EL (cell line): Measurements from ENCODE around the gene KANK4.
A peak's percentile ranks its signal among the peaks of the same experiment; 100 is the strongest.

Source experiments
- DNase-seq: peaks from one replicate; pipeline ENCODE4 v3.0.0-alpha.2; 2016

The KANK4 gene

DNA sequence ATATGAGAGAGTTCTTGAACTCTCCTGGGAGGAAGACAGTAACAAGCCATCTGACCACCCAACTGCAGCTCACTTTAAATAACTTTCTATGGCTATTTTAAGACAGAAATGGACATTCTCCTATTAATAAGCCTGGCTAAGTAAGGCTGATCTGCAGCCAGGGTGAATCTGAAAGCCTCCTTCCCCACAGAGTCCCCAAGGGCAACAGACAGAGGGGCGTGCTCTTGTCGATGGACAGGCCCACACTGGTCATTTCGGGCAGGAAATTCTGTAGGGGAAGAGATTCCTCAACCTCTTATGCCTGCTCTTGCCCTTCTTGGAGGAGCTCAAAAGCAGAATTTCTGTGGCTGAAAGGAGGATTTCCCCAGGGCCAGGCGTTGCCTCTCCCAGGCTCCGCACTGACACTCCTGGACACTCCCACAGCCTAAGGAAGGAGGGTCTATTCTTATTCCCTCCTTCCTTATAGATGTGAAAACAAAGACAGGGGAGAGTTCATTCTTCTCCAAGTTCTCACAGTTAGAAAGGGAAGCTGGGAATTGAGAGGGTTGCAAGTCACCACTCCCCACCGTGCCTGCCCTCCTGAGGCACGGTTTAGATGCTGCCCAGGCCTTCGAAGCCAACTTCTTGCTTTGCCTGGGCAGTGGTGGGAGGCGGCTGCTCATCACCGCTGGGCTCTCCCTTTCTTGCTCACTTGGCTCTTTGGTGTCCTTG, 17.9 kb upstream of the KANK4 start:
- DNase-seq = no peak

DNA sequence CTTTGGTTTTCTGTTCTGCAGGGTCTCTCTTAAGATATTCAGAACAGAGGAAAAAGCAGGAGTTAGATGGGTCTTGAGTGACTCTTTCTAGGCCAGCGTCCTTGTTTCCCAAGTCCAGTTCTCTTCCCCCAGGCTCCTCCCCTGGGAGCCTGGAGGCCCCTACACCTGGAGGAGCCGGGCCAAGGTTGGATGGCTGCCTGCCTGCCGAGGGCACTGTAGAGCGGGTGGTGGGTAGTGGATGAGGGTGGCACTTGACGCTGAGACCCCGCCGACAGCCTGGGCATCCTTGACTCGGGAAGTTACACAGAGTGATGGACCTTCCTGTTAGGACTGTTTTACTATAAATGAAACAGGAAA, 17.4 kb upstream of the KANK4 start:
- DNase-seq = no peak

DNA sequence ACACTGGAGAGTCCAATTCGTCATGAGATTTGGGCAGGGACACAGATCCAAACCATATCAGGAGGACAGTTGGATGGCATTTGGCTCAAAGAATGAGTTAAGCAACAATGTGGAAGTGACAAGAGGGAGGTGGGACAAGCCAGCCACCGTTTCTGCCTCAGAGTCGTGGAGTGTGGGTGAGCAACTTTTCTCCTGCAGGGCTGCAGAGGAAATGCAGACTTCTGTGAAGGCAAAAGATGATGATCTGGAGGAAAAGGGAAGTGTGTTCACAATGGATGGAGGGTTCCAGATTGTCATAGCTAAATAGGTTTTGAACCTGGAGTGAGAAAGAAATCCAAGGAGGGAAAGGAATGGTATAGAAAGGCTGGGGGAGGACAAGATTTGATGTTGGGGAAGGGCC, 16.4 kb upstream of the KANK4 start:
- DNase-seq = no peak

DNA sequence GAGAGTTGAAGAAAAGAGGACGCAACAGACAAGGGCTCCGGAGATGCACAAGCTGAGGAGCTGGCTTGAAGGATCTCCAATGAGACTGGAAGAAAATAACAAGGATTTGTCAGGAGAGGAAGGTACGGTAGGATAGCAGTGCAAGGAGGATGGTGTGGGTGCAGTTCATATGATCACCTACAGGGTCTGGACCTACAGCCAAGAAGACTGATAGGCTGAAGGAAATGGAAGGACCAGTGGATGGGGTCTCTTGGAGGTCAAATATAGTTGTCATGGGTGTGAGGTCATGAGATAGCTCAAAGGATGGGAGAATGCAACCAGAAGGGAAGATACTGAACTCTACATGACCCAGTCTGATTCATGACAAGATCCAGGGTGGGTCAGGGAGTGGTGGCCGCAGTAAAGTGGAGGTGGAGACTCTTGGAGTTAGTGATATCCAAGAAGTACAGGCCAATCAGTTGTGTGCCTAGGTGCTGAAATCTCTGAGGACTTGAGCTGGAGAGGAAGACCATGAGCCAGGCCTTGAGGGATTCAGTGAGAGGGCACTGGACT, 15.3 kb upstream of the KANK4 start:
- DNase-seq = no peak

DNA sequence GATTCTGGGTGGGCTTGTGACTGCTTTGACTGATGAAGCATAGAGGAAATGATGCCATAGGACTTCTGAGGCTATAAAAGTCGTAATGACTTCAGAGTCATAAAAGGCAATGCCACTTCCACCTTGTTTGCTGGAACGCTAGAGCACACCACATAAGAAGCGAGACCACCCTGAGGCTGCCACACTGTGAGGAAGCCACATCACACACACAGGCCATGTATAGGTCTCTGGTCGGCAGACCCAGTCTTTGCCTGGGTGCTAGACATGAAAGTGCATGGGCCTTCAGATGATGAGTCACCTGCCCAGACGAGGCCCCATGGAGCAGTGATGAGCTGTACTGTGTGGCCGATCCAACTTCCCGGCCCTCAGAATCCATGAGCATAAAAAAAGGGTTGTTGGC, 14.2 kb upstream of the KANK4 start:
- DNase-seq = peak; percentile 51

DNA sequence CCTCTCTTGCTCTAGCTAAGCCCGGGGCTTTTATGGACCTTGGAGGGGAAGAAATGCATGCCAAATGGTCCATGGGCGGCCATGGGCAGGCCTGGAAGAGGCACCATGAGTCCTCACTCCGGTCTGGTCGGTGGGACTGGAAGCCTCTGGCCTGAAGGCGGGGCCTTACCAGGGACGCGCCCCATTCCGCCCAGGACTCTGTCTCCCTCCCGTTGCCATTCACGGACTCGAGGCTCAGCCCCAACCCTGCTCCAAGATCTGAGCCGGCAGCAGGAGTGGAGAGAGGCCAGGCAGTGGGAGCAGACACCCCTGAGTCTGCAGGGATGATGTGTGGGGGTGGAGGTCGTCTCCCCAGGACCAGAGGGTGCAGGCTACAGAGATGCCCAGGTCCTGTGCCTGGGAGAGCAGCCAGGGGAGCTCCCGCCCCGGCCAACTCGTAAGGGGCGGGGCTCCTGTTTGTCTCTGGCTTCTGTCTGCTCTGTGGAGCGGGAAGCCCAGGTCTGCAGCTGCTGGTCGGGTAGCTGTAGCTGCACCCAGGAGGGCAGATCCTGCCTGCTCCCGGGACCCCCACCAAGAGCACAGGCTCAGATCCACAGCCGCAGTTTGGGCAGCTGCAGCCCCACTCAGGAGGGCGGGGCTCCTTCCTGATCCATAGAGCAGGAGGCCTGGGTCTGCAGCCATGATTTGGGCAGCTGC, 8.3 kb upstream of the KANK4 start:
- DNase-seq = no peak

DNA sequence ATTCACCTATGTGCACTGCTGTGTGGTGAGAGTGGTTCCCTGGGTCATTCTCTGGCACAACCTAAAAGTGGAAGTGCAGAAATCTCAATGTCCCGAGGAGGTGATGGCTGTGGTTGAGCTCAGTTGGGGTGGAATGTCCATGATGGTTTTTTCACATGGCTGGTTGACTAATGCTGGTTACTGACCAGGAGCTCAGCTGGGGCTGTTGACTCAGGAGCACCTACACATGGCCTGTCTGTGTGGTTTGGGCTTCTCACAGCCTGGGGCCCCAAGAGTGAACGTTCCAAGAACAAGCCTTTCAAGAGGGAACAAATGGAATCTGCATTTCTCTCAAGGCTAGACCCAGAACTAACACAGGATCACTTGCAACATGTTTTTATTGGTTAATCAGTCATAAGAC, 6.4 kb upstream of the KANK4 start:
- DNase-seq = peak; percentile 88

DNA sequence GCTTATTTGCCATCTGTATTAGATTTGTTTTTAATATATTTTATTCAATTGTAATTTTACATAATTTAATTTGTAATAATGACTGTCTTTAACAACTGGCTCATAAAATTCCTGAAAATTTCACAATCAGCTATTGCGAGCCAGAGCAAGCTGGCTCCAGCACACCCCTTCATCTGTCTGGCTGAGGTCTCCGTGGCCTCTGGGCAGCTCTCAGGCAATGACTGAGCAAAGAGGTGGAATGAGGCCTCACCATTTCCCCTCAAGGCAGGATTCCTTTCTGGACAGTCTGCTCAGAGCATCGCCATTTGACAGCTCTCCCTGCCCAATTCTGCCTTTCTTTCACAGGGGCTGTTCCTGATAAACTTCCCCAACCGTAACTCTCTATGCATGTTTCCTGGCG, 5.8 kb upstream of the KANK4 start:
- DNase-seq = peak; percentile 92

DNA sequence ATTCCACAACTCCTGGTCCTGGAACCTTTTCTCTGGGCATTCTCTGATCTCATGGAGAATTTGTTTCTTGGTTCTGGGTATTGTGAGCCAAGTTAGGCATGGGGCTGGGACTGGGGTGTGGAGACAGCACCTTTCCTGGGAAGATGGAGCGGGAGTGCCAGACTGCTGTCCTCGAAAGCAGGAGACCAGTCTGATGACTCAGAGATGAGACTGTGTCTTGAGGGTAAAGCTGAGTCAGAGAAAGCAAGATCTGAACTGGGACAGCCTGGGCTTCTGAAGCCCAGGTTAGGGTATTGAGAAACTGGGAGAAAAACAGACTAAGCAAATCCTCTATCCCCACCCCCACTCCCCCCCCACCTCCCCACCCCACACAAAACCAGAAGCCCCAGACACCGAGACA, 2.2 kb upstream of the KANK4 start:
- peak; percentile 82 for DNase-seq

DNA sequence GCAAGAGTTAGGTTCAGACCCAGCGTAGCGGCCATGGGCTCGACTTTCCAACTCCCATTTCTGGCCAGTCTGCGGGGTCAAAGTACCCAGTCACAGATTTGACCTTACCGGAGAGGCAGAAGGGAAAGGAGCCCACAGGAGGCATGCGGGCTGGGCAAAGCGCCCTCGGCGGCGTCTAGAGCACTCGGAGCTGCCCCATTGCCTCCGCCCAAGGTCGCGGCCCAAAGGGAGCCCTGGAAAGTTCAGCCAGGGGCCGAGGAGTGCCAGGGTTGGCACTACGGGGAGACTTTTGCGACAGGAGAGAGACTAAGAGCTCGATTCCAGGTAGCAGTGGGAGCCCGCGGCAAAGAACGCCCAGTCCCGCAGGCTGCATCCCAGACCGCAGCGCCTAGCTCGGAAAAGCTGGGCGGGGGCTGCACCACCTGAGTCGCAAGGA, 896 bp downstream of the KANK4 start:
- DNase-seq = no peak

DNA sequence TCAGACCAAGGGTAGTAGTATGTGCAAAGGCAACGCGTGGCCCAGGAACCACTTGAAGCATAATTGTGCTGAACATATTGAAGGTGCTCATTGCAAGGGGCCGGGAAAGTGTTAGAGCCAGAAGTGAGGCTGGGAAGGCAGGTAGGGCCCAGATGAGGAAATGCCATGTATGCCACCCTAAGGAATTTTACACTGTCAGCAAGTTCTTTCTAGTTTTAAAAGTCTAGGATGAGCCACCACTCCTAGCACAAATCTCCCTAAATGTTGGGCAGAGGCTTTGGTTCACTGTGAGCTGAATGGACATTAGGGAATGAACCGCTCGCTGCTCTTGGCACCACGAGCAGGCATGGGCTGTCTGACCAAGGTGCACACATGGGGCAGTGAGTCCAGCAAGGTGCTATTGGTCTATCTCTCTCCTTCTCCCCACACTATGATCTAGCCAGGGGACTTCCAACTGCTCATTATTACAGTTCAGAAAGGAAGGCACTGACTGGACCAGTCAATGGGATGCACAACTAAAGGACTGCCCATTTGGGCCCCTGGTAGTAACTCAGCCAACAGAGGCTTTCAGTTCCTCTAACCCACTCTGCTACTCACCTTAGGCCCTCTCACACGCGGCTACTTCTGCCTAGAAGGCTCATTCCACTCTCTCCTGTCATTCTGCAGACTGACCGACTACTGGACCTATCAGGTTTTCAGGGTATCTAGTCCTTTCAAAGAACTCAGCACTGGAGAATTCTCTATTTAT, 2.0 kb downstream of the KANK4 start:
- DNase-seq = no peak

DNA sequence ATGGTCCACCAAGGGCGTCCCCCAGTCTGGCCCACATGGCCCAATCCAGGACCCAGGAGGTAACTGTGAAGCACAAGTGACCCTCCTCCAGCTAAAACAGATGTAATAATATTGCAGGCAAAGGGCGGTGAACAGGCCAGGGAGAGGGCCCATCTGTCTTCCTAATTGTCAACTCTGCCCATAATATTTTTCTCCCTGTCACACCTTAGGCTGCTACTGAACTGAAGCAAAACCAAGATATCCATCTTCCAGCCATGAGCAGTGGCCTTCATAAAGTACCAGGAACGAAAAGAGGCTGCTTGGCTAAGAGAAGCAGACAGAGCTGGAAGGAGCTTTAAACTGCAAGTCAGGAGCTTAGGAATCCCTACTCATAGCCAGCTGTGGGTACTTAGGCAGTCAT, 3.1 kb downstream of the KANK4 start:
- no peak for DNase-seq

DNA sequence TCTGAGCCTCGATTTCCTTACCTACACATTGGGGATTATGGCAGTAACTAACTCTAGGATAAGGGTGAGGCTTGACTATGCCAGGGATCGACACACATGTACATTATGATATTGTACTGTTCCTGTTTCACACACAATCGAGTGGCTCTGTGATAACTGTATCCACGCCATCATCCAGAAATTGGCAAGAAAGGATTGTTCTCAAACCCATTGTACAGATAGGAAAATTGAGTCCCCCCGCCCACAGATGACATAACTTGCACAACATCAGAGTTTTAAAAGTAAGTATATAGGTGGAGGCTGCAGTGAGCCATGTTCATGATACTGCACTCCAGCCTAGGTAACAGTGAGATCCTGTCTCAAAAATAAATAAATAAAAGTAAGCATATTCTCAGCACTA, 3.8 kb downstream of the KANK4 start:
- DNase-seq = no peak

DNA sequence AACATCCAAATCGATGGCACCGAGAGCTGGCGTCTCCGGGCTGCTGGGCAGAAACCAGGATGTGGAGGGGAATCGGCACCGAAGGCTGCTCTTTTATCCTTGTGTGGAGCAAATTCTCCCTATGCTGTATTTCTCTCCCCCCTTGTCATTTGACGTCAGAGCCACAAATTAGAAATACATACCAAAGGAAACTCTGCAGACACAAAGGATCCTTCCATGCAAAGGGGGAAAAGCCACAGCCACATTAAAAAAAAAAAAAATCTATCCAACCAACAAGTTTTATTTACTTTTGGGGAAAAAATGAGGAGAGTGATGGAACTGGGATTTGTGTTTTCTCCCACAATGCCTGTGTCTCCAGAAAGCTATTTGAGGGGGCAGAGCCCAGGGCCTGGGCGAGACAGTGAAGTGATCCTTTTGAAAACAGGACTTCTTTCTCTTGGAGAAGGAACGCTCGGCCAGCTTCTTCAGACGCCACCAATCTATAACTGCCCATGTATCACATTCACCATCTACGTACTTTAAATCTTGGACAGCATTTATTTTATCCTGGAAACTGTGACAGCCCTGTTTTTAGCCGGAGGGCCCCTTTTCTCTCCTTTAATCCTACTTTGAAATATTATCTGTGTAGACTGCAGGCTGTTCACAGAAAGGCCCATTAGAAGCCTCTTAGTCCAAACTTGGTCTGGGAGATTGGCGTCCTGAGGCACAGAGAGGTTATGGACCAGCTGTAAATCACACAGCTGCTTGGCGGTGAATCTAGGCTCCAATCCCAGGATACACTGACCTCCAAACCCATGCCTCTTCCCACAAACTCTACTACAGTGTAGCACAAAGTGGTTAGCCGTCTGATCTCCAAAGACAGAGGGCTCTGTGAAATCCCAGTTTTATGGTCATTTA, 4.5 kb downstream of the KANK4 start:
- no peak for DNase-seq

DNA sequence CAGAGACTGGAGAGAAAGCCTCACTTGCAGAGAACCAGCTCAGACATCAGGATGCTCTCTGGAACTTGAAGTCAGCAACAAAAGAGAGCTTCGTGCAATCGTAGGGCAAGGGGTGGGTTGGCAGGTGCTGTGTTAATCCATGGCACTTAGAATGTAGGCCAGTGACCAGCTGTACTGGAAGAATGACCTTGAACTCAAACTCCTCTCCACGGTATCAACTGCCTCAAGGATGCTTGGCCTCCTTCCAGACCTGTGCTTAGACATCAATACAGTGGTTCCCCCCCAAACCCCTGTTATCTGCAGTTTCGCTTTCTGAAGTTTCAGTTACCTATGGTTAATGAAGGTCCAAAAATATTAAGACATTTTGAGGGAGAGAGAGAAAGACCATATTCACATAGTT, 6.5 kb downstream of the KANK4 start:
- no peak for DNase-seq

DNA sequence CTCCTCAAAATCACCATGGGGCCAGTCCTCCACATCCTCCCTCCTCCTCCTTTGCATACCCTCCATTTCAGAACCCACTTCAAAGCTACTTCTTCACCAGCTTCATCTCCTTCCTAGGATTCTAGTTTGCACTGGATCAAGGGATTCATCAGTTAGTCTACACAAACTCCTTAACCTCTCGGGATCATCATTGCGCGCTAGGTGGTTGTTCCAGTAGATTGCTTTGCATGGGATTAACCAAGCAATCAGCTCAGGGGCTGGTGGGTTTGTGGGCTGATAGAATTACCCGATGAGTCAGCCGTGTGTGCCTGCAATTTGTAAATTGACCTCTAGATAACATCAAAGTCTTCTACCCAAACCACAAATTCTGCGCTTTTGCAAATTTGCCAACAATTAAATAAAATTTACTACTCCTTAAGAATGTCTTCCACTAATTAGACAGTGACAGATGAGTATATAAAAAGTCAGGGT, 7.7 kb downstream of the KANK4 start:
- no peak for DNase-seq

DNA sequence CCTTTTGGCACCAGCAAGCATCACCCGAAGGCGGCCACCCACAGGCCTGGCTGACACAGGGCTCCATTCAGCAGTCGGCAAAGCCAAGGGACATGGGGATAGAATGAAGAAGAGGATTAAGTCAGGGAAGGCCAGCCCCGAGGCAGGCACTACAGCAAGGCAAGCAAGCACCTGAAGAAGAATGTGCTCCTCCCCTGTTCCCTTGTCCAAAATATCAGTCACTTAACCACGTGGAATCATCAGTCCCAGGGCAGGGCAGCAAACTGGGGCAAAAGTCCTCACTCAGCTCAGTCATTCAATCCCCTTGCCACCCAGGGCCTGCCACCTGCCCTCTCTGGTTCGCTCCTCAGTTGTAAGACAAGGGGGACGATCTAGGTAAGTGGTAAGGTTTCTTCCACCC, 9.3 kb downstream of the KANK4 start:
- DNase-seq = no peak

DNA sequence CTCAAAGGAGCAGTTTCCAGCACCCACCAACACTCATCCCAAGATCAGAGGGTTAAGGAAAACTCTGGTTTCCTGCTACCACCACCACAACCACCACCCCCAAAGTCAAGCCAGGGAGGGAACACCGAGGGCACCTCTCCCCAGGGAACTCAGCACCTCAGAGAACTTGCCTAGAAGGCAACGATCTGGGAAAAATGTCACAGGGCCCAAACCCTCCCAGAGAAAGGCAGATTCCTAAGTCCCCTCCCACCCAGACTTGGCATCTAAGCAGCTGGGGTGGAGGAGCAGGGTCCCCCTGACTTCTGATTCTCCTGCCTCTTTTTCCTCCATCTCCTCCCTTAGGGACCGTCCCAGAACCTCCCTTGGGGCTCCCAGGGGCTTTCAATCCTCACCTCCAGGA, 10.6 kb downstream of the KANK4 start:
- no peak for DNase-seq

DNA sequence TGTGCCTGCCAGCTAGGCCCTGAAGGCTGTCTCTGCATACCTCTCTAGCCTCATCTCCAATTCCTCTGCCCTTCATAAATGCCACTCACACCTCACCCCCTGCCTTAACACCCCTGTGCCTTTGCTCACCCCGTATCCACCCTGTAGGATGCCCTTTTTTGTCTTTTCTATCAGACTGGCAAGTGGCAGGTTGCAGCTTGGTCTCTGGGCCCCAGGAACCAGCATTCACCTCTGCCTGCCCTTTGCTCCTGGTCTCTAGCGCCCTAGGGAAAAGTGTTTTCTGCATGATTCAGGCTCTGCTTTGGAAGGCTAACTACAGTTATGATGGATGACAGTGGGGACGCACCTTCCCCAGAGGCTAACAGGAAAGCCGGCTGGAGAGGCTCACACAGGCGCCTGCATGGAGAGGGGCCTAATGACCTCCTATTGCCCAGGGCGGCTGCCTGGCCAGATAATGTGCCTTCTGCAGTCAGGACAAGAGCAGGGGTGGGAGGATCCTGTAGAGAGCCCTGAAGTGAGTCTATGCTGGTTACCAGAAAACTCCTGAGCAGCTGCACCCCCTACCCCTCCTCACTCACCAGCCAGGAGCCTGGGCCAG, 11.2 kb downstream of the KANK4 start:
- peak; percentile 9 for DNase-seq

DNA sequence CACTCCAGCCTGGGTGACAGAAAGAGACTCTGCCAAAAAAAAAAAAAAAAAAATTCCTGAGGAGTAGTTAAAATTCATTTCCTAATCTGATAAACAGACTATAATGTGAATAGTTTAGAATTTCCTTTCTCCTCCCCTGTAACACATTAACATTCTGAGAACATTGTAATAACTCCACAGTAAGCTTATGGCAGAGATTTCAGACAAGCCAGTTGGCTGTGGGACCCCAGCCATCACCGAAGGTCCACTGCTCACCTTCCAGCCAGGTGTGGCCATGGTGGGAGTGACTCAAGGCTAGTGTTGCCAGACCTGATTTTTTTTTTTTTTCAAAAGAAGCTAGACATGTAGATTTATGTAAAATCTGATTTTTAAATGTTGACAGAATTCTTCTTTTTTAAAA, 11.8 kb downstream of the KANK4 start:
- DNase-seq = no peak

DNA sequence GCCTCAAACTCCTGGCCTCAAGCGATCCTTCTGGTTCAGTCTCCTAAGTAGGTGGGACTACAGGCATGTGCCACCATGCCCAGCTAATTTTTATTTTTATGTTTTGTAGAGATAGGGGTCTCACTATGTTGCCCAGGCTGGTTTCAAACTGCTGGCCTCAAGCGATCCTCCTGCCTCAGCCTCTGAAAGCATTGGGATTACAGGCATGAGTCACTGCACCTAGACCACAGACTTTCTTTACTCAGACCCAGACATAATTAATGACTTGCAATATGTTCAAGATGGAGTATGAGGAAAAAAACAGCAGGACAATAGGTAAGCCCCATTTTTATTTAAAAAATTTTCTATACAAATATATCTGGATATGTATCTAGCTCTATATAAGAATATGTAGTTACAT, 13.2 kb downstream of the KANK4 start:
- no peak for DNase-seq

DNA sequence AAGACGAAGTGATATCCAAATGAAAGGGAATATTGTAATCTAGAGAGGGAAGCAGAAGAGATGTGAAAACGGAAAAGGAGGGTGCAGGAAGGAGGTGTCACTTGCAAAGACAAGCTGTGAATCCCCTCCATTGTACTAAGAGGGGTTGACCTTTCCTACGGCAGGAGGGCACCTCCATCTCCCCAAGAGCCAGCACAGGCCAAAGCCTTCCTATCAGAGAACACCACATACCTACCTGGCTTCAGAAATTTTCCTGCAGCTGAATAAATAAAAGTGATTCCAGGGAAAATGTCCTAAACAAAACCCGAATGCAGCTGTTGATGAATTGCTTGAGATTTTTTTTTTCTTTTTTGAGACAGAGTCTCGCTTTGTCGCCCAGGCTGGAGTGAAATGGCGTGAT, 14.3 kb downstream of the KANK4 start:
- no peak for DNase-seq
